ENCODE measurements around the gene RBM15B. TPM values are rescaled to one million over a fixed set of nuclear protein-coding genes. Genes with fewer than 3 reads are reported as not detected.

Gene RBM15B
- total and polyA plus RNA-seq, 9 of the 15 experiments (the other 6 are each of a cell fraction or from before 2014, with no cell fraction given), result 1.8 to 21.0 (median 10.5) TPM

- TF ChIP-seq CHD7 (IDR thresholded peaks at IDR 0.05; ENCODE audit: low read depth, low read length) (no peak), CHD4 (IDR thresholded peaks at IDR 0.05; ENCODE audit: insufficient read depth, insufficient replicate concordance, low read depth, low read length, poor library complexity, severe bottlenecking) (no peak), YBX1 (IDR thresholded peaks at IDR 0.05) (no peak), ZNF583 (CRISPR knock-in tag; IDR thresholded peaks at IDR 0.05) (no peak), CCNT2 (IDR thresholded peaks at IDR 0.05; ENCODE audit: borderline replicate concordance, extremely low read depth, insufficient read length, low read depth, low read length) (no peak), HDAC3 (IDR thresholded peaks at IDR 0.05; ENCODE audit: borderline replicate concordance, partially characterized antibody) (no peak), SMAD1 (IDR thresholded peaks at IDR 0.05; ENCODE audit: low read depth, low read length, partially characterized antibody) (no peak), GABPB1 (CRISPR knock-in tag; IDR thresholded peaks at IDR 0.05) (no peak)
These were observed 9.8 kb upstream of the RBM15B start (continued) for GRCh38 chr3:51381333-51381705.

Measured in K562 (cell line).